ENCODE results near the gene LCN6.

- no peak for TF ChIP-seq GATA2 (IDR thresholded peaks at IDR 0.05; ENCODE audit: low read depth, low read length)
- no peak for TF ChIP-seq GATA3 (IDR thresholded peaks at IDR 0.05; ENCODE audit: low read depth, low read length)
These were observed 19.7 kb downstream of the LCN6 start for GRCh38 chr9:136728548-136729123.
